ENCODE results near the gene METAP2. TPM values are rescaled to one million over a fixed set of nuclear protein-coding genes. Genes with fewer than 3 reads are reported as not detected.

Gene METAP2
- total and polyA plus RNA-seq, 2 of the 8 experiments (the other 6 are each of a cell fraction or from before 2014, with no cell fraction given), result 41.3 to 114 TPM

- no peak for TF ChIP-seq NANOG (IDR thresholded peaks at IDR 0.05; ENCODE audit: insufficient read depth, low read depth, low read length, poor library complexity, severe bottlenecking)
- TF ChIP-seq EZH2 (IDR thresholded peaks at IDR 0.05; ENCODE audit: low read depth, low read length, severe bottlenecking), result no peak
- no peak for TF ChIP-seq EP300 (IDR thresholded peaks at IDR 0.05; ENCODE audit: borderline replicate concordance in 1 of 2, low read depth in 2 of 2, low read length in 2 of 2)
- TF ChIP-seq GABPA (IDR thresholded peaks at IDR 0.05; ENCODE audit: borderline replicate concordance, insufficient read depth, low read length), result no peak
- no peak for TF ChIP-seq RBBP5 (IDR thresholded peaks at IDR 0.05; ENCODE audit: borderline replicate concordance, low read depth, low read length)
Measured at GRCh38 chr12:95506707-95507523, 33.0 kb downstream of the METAP2 start (continued).

Data from H1 (cell line).